Astrocyte of the spinal cord (primary cell): ENCODE measurements around the gene INSYN1.

Source experiments
- DNase-seq: peaks from one replicate; pipeline ENCODE4 v3.0.0; 2011; ENCODE audit warnings: low read depth, low spot score
- H3K4me3 ChIP-seq: 2 replicates; pipeline ENCODE4 v1.5.1; 2011; ENCODE audit warnings: low read depth, mild to moderate bottlenecking, low read length, moderate library complexity
- in situ Hi-C: cut with HindIII; loops from 2 replicates; pipeline ENCODE4 v1.10.0; 2017; ENCODE audit warnings: low sequenced_read_pairs
- TF ChIP-seq, protein P1 (sequence below): IDR thresholded peaks from 2 replicates; pipeline ENCODE4 v1.5.1; 2012; ENCODE audit warnings: low read depth, mild to moderate bottlenecking, low read length, inconsistent platforms

The INSYN1 gene

DNA sequence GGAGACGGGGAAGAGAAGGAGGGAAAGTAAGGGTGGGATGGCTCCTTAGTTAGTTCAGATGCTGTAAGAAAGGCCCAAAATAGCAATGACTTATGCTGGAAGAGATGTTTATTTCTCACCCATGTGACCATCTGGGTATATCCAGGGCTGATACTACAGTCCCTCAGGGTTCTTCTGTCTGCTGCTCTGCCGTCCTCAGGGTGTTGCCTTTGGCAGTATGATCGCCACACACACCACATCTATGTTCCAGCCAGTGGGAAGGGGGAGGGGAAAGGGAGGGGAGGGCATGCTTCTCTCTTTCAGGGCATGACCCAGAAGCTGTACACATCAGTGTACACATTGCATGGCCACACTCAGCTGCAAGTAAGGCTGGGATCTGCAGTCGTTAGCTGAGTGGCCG lies 58.7 kb downstream of the INSYN1 start:
- DNase-seq, result peak; percentile 20
- TF ChIP-seq, protein P1, sequence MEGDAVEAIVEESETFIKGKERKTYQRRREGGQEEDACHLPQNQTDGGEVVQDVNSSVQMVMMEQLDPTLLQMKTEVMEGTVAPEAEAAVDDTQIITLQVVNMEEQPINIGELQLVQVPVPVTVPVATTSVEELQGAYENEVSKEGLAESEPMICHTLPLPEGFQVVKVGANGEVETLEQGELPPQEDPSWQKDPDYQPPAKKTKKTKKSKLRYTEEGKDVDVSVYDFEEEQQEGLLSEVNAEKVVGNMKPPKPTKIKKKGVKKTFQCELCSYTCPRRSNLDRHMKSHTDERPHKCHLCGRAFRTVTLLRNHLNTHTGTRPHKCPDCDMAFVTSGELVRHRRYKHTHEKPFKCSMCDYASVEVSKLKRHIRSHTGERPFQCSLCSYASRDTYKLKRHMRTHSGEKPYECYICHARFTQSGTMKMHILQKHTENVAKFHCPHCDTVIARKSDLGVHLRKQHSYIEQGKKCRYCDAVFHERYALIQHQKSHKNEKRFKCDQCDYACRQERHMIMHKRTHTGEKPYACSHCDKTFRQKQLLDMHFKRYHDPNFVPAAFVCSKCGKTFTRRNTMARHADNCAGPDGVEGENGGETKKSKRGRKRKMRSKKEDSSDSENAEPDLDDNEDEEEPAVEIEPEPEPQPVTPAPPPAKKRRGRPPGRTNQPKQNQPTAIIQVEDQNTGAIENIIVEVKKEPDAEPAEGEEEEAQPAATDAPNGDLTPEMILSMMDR, result no peak
- in situ Hi-C loops, result no loop called here
- no peak overlapping the region for H3K4me3 ChIP-seq

DNA sequence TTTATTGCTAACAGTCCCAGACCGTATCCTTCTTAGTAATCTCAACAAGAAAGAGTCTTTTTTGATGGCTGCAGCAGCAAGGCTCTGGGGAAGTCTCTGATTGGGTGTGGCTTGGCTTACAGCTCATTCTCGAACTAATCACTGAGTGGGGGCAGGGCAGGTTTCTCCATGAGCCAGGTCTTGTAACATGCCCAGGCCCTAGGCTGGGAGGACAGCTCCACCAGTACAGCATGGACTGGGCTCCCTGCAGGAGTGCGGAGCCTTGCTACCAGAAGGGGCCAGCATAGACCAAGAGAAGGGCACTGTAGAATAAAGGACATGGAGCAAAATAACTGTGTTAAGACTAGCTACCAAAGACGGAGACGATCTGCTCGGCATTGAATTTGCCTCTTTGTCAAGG lies 61.8 kb downstream of the INSYN1 start:
- in situ Hi-C loops, result no loop called here
- H3K4me3 ChIP-seq, result no peak overlapping the region
- DNase-seq, result peak; percentile 76
- TF ChIP-seq, protein P1, result peak; percentile 42

DNA sequence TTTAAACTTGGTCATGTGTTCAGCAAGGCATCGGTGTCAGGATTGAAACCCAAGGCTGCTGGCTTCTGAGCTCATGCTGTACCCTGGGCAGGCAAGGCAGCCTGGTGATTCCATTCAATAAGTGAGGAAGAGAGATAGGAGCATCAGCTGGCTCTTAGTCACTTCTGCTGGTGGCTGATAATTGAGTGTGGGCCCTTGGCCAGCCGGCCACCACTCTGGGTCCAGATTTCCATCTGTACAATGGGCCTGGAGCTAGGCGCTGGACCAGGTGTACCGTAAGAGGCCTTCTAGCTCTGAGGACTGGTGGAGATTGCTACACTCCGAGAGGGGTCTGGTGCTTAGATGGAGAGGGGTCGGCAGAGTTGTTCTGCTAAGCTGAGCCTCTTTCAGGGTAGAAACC lies 64.7 kb downstream of the INSYN1 start:
- in situ Hi-C loops, result no loop called here
- TF ChIP-seq, protein P1, result no peak
- no peak for DNase-seq
- no peak overlapping the region for H3K4me3 ChIP-seq

DNA sequence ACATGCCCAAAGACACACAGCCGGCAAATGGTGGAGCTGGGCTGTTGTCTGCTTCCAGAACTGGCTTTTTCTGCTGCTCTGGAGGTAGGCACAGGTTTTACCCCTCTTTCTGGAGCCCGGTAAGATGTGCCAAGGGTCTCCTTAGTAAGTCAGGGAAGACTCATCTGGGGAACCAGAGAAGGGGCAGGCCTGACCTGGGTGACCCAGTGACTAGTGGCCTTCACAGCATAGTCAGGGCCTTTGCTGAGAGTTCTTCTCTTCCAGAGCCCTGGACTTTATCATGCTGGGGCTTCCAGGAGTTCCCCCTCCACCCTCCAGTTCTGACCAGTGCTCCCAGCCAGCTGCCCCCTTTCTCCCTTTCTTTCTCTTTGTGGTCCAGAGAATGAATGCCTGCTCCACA lies 65.8 kb downstream of the INSYN1 start:
- in situ Hi-C loops, result no loop called here
- TF ChIP-seq, protein P1, result no peak
- no peak overlapping the region for H3K4me3 ChIP-seq
- DNase-seq, result no peak

DNA sequence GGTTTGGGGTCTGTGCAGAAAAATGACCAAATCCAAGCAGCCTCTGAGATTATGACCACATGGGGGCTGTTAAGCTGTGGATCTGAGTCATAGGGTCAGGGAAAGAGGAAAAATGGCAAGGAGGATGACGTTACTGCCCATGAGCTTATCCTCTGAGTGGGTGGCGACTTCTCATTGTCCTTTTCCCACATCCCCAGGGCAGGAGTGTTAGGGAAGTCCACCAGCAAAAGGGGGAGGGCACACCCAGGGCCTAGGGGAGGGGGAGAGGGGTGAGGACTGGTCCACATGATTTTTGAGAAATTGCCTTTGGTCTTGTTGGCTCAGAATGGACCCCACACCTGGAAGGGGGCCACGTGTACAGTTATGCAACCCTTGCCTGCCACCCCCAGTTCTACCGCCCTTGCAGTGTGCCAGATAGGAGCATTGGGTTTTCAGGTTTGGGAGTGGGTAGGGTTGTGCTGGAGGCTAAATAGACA lies 66.3 kb downstream of the INSYN1 start:
- peak; percentile 85 for DNase-seq

DNA sequence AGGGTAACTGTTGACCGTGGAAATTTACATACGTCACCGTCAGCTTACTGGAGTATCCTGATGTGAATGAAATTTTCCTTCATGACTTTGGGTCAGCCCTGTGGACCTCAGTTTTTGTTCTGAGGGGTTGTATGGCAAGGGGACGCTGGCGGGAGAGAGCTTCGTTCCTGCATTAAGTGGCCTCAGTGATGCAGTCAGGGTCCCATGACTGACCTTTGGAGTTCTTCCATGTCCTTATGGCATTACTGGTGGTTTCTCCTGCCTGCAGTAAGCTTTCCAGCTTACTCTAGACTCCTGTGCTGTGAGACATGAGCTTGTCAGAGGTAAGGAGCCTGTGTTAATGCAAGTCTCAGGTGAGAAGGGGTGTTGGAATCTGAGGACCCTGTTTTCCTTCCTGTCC lies 67.2 kb downstream of the INSYN1 start:
- TF ChIP-seq, protein P1, result no peak
- in situ Hi-C loops, result no loop called here
- H3K4me3 ChIP-seq, result peak overlapping the region; percentile 88
- DNase-seq, result no peak

More for the DNA sequence above, 66.3 kb downstream of the INSYN1 start:
- TF ChIP-seq, protein P1, result peak; percentile 3
- H3K4me3 ChIP-seq, result no peak overlapping the region
- in situ Hi-C loops, result no loop called here
